ENCODE results near the gene ECEL1. TPM values are rescaled to one million over a fixed set of nuclear protein-coding genes. Genes with fewer than 3 reads are reported as not detected.
"Not testable (repeated sequence)": the region's sequence is repeated elsewhere in the genome, so short reads cannot be mapped to it uniquely, and the experiment has no call there.

The ECEL1 gene
- total RNA-seq, 1 experiment from 2014 or later: 23.3 TPM

DNA sequence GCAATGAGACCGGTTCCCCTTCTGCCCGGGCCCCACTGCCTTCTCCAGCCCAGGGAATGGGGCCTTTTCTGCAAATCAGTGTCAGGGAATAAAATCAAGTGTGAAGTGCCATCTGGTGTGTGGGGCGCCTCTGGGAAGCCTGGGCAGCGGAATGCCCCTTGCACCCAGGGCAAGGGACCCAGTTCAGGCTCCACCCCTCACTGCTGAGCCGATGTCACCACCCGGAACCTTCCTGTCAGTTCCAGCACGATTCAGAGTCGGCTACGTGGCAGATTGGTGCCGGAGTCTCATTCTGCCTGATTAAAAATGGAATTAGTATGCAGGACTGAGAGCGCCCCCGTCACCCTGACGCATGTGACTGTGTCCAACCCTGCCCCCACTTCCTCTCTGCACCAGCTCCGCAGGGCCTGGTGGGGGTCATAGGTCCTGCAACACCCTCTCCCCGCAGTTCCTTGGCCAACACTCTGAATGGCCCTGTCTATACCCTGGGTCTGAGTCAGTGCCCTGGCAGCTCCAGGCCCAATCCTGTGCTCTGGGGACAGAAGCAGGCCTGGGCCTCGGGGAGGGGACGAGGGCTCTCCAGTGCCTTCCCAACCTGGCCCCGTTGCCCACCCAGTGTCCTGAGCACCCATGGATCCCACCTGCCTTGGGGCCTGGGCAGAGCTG, 39.9 kb downstream of the ECEL1 start:
- H3K4me1 Mint-ChIP-seq: no peaks in the 10 kb centered on the region
- no peak overlapping the region for H3K4me3 Mint-ChIP-seq
- POLR2A ChIA-PET: no interaction called here
- H3K36me3 Mint-ChIP-seq: no peaks in the 10 kb centered on the region
- TF ChIP-seq ZNF396 (CRISPR knock-in tag; IDR thresholded peaks at IDR 0.05; ENCODE audit: borderline replicate concordance) (no peak), NFYB (CRISPR knock-in tag; conservative IDR thresholded peaks at IDR 0.05; ENCODE audit: low read depth) (no peak), GTF2I (CRISPR knock-in tag; conservative IDR thresholded peaks at IDR 0.05) (no peak), ZNF423 (CRISPR knock-in tag; IDR thresholded peaks at IDR 0.05) (no peak), TEAD1 (CRISPR knock-in tag; IDR thresholded peaks at IDR 0.05) (no peak)
- DNase-seq (ENCODE audit: low spot score) (no peak), ATAC-seq (no peak)
- CTCF ChIA-PET: interaction anchor here (0.6 to 6.0 kb wide), 11 partner anchors 8 to 80 kb away, joined by 3 to 104 read pairs (median 4); partner anchors contain the start of genes CHRND and PRSS56
- H3K27ac Mint-ChIP-seq: no peak overlapping the region
- no peaks in the 10 kb centered on the region for H3K9me3 Mint-ChIP-seq
- no peaks in the 10 kb centered on the region for H3K27me3 Mint-ChIP-seq (ENCODE audit: low read depth)

DNA sequence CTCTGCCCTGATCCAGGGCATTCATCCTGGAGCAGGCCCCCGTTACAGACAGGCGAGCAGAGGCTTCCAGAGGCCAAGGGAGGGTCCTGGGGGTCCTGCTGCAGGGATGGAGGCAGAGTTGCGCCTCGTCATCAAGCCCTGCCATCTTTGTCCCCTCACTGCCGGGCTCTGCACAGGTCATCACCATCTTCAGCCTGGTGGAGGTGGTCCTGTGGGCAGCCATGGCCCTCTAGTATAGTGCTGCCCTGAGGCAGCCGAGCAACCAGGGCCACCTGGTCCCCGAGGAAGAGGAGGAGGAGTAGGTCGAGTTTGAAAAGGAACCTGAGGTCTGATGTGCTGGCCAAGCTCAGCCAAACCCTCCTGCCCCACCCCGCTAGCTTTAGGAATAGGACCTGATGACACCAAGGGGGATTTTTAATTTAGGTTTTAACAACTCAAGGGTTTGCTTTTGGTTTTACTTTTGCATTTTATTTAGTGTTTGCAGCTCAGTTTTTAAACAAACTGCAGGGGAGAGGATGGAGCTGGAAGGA, 40.5 kb downstream of the ECEL1 start:
- POLR2A ChIA-PET: no interaction called here
- DNase-seq (ENCODE audit: low spot score): no peak
- Mint-ChIP-seq H3K36me3 (no peaks in the 10 kb centered on the region), H3K4me3 (no peak overlapping the region), H3K27ac (no peak overlapping the region), H3K27me3 (ENCODE audit: low read depth) (no peaks in the 10 kb centered on the region), H3K4me1 (no peaks in the 10 kb centered on the region), H3K9me3 (no peaks in the 10 kb centered on the region)
- no peak for ATAC-seq
- CTCF ChIA-PET: interaction anchor here (0.9 to 6.0 kb wide), 16 partner anchors 9 to 121 kb away, joined by 3 to 104 read pairs (median 4); partner anchors contain the start of genes CHRND and PRSS56
- TF ChIP-seq ZNF219 (CRISPR knock-in tag; IDR thresholded peaks at IDR 0.05; ENCODE audit: borderline replicate concordance) (no peak), MAX (CRISPR knock-in tag; IDR thresholded peaks at IDR 0.05) (no peak), IRF1 (CRISPR knock-in tag; IDR thresholded peaks at IDR 0.05) (no peak), ETV6 (CRISPR knock-in tag; IDR thresholded peaks at IDR 0.05) (no peak), ESRRA (CRISPR knock-in tag; IDR thresholded peaks at IDR 0.05; ENCODE audit: borderline replicate concordance) (no peak), E2F1 (CRISPR knock-in tag; IDR thresholded peaks at IDR 0.05) (no peak), CBFB (CRISPR knock-in tag; IDR thresholded peaks at IDR 0.05; ENCODE audit: low read depth) (no peak), ZBTB43 (CRISPR knock-in tag; IDR thresholded peaks at IDR 0.05) (no peak)
- TF ChIP-seq, protein P1, sequence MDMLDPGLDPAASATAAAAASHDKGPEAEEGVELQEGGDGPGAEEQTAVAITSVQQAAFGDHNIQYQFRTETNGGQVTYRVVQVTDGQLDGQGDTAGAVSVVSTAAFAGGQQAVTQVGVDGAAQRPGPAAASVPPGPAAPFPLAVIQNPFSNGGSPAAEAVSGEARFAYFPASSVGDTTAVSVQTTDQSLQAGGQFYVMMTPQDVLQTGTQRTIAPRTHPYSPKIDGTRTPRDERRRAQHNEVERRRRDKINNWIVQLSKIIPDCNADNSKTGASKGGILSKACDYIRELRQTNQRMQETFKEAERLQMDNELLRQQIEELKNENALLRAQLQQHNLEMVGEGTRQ (CRISPR knock-in tag; IDR thresholded peaks at IDR 0.05): no peak

DNA sequence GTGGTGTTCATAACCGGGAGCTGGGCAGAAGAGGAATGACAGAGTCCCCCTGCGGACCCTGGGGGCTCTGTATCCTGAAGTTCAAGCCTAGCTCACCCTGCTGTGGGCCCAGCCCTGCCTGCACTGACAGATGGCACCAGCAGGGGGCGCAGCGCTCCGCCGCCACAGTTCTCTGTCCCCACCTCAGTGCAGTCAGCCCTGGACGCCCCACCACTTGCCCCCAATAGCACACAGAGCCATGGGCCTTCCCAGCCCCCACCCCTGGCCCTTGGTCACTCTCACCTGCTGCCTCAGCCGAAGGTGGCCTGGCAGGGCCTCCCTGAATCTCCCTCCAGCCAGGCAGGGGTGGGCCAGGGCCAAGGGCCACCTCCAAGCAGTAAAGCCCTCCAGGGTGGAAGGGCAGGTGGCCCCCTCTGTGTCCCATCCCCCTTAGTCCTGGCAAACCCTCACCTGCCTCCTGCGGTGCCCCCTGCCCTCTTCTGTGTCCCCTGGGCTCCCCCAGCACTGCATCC, 41.3 kb downstream of the ECEL1 start:
- not testable (repeated sequence) for H3K27me3 Mint-ChIP-seq (ENCODE audit: low read depth)

GRCh38 chr2:232445149-232445885, 42.3 kb downstream of the ECEL1 start:
- H3K27ac Mint-ChIP-seq; H3K4me1 Mint-ChIP-seq; H3K36me3 Mint-ChIP-seq; H3K4me3 Mint-ChIP-seq; DNase-seq (ENCODE audit: low spot score); H3K27me3 Mint-ChIP-seq (ENCODE audit: low read depth); ATAC-seq; POLR2A ChIA-PET; H3K9me3 Mint-ChIP-seq: not testable (repeated sequence)
- CTCF ChIA-PET: interaction anchor here (0.5 to 6.0 kb wide), 15 partner anchors 18 to 528 kb away, joined by 3 to 104 read pairs (median 4); partner anchors contain the start of genes CHRND and PRSS56

More for the DNA sequence above, 41.3 kb downstream of the ECEL1 start:
- peak; percentile 47 for TF ChIP-seq CTCF (IDR thresholded peaks at IDR 0.05)
- H3K4me1 Mint-ChIP-seq; H3K4me3 Mint-ChIP-seq; H3K27ac Mint-ChIP-seq; H3K36me3 Mint-ChIP-seq; DNase-seq (ENCODE audit: low spot score); H3K9me3 Mint-ChIP-seq: not testable (repeated sequence)
- POLR2A ChIA-PET: interaction anchor here (0.6 kb wide), 1 partner anchor 75 kb away, joined by 3 read pairs; no protein-coding TSS in a partner anchor
- CTCF ChIA-PET: interaction anchor here (0.5 to 6.0 kb wide), 15 partner anchors 9 to 120 kb away, joined by 3 to 104 read pairs (median 4); partner anchors contain the start of genes CHRND and PRSS56
- peak; percentile 84 for ATAC-seq
